HK-2 (cell line): ENCODE measurements around the gene UNC80.

Experiments used
- DNase-seq: peaks from one replicate; pipeline ENCODE4 v3.0.0-alpha.2; 2018; ENCODE audit not compliant: unreplicated experiment

UNC80 gene

GRCh38 chr2:210028178-210028577 lies 256.5 kb downstream of the UNC80 start:
- DNase-seq: no peak

GRCh38 chr2:210034087-210034683 lies 262.6 kb downstream of the UNC80 start:
- no peak for DNase-seq

- DNase-seq: no peak
These were observed 264.0 kb downstream of the UNC80 start for GRCh38 chr2:210035679-210036078.

GRCh38 chr2:210038078-210038477 lies 266.4 kb downstream of the UNC80 start:
- DNase-seq: no peak

GRCh38 chr2:210046851-210047500 lies 275.3 kb downstream of the UNC80 start:
- no peak for DNase-seq
